Smooth muscle cell (in vitro differentiated cells): Measurements from ENCODE around the gene CENPF. TPM values are rescaled to one million over a fixed set of nuclear protein-coding genes. Genes with fewer than 3 reads are reported as not detected.

Source experiments
- DNase-seq: peaks from one replicate; lab custom pipeline; 2025; ENCODE audit not compliant: unreplicated experiment; lab: John Stamatoyannopoulos, UW
- H2AFZ ChIP-seq: fragments of 200-600 bp; sonication (generic); 2 replicates; pipeline ENCODE4 v1.6.0; 2016; ENCODE audit warnings: antibody characterized with exemption, low read depth, mild to moderate bottlenecking
- H3F3A ChIP-seq: fragments of 200-600 bp; sonication (generic); 2 replicates; pipeline ENCODE4 v1.6.0; 2017; ENCODE audit warnings: antibody characterized with exemption, low read depth
- H3K27ac ChIP-seq: fragments of 200-600 bp; sonication (generic); 2 replicates; pipeline ENCODE4 v1.5.1; 2016; ENCODE audit warnings: low read depth, mild to moderate bottlenecking
- H3K27me3 ChIP-seq: fragments of 200-600 bp; sonication (generic); 2 replicates; pipeline ENCODE4 v1.6.1; 2016; ENCODE audit warnings: low read depth, mild to moderate bottlenecking
- H3K36me3 ChIP-seq: fragments of 200-600 bp; sonication (generic); 2 replicates; pipeline ENCODE4 v1.5.1; 2016; ENCODE audit warnings: low read depth
- H3K4me1 ChIP-seq: fragments of 200-600 bp; sonication (generic); 2 replicates; pipeline ENCODE4 v1.5.1; 2016; ENCODE audit warnings: low read depth
- H3K4me2 ChIP-seq: fragments of 200-600 bp; sonication (generic); 2 replicates; pipeline ENCODE4 v1.6.0; 2016; ENCODE audit warnings: mild to moderate bottlenecking
- H3K4me3 ChIP-seq: fragments of 200-600 bp; sonication (generic); 2 replicates; pipeline ENCODE4 v1.5.1; 2016; ENCODE audit warnings: mild to moderate bottlenecking
- H3K79me2 ChIP-seq: fragments of 200-600 bp; sonication (generic); 2 replicates; pipeline ENCODE4 v1.6.0; 2016; ENCODE audit warnings: low read depth, mild to moderate bottlenecking
- H3K9ac ChIP-seq: fragments of 200-600 bp; sonication (generic); 2 replicates; pipeline ENCODE4 v1.6.0; 2016; ENCODE audit warnings: low read depth
- H3K9me3 ChIP-seq: fragments of 200-600 bp; sonication (generic); replicated peaks from 2 replicates; pipeline ENCODE4 v1.5.1; 2016; ENCODE audit warnings: low read depth
- H4K20me1 ChIP-seq: fragments of 200-600 bp; sonication (generic); 2 replicates; pipeline ENCODE4 v1.6.0; 2016; ENCODE audit warnings: low read depth
- WGBS: methylation state at CpG from one replicate; pipeline ENCODE4 v1.1.7; 2016; ENCODE audit warnings: low lambda C conversion rate; 5-methylcytosine and 5-hydroxymethylcytosine counted together
- polyA plus RNA-seq: library from polyadenylated mRNA; unstranded; fragments of >200 nt; fragmentation: Nextera tagmentation; extraction: Ambion mirVana; gene quantifications from 2 replicates; pipeline ENCODE4 v1.2.1, GENCODE V29; 2016
- total RNA-seq: library from RNA; depleted of rRNA; stranded (reverse); fragments of >200 nt; gene quantifications from 2 replicates; pipeline ENCODE4 v1.2.3, GENCODE V29; 2014
- TF ChIP-seq, protein P1 (sequence below): fragments of 200-600 bp; sonication (generic); IDR thresholded peaks from 2 replicates; pipeline ENCODE4 v1.5.1; 2017; ENCODE audit warnings: borderline replicate concordance, mild to moderate bottlenecking, antibody characterized with exemption; ENCODE audit not compliant: insufficient read depth, poor library complexity, severe bottlenecking

The CENPF gene
- total and polyA plus RNA-seq, 2 experiments from 2014 or later = 7.4 to 8.3 TPM

DNA sequence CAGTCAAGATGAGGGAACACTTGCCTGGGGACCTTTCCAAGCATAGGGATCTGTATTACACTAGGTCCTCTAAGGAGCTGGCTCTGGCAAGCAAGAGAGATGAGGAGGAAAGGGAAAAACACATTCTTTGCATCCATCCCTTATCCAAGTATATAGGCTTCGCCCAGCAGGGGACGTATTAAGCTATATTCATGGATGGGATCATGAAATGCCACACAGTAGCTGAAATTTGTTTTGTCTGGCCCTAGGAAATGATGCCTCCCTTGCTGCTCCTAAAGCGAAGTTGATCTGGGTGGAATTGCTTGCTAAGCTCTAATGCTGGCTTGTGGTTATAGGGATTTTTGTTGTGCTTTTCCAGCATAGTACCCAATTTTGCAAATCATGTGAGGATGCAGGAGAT, 32.1 kb downstream of the CENPF start:
- no peaks in the 10 kb centered on the region for H3K27me3 ChIP-seq

DNA sequence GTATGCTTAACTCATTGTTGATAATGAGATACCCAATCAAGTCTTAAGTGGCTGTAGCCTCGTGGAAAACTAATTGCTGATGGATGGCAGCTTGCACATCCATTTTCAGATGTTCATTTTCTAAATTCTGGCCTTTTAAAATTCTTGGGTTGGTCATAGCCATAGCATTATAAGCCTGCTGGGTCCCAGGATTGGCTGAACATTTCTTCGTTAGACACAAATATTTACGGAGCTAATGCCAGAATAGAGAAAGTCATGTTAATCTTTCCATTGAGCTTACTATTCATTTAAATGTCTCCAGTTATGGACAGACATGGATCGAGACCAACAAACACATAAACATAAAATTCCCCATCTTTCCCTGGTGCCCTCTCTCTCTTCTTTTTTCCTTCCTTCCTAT, 32.5 kb downstream of the CENPF start:
- Histone ChIP-seq H3K36me3 (no peaks in the 10 kb centered on the region), H3K9ac (no peak overlapping the region), H3K4me2 (no peak overlapping the region), H3K4me1 (no peaks in the 10 kb centered on the region), H3K79me2 (no peaks in the 10 kb centered on the region), H2AFZ (no peak overlapping the region), H3F3A (no peaks in the 10 kb centered on the region), H3K27me3 (no peaks in the 10 kb centered on the region), H3K9me3 (no peaks in the 10 kb centered on the region), H3K27ac (no peak overlapping the region), H4K20me1 (no peaks in the 10 kb centered on the region), H3K4me3 (no peak overlapping the region)
- TF ChIP-seq, protein P1, sequence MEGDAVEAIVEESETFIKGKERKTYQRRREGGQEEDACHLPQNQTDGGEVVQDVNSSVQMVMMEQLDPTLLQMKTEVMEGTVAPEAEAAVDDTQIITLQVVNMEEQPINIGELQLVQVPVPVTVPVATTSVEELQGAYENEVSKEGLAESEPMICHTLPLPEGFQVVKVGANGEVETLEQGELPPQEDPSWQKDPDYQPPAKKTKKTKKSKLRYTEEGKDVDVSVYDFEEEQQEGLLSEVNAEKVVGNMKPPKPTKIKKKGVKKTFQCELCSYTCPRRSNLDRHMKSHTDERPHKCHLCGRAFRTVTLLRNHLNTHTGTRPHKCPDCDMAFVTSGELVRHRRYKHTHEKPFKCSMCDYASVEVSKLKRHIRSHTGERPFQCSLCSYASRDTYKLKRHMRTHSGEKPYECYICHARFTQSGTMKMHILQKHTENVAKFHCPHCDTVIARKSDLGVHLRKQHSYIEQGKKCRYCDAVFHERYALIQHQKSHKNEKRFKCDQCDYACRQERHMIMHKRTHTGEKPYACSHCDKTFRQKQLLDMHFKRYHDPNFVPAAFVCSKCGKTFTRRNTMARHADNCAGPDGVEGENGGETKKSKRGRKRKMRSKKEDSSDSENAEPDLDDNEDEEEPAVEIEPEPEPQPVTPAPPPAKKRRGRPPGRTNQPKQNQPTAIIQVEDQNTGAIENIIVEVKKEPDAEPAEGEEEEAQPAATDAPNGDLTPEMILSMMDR = no peak
- WGBS = 94% methylated on average over 4 of the region's 4 CpGs
- DNase-seq = no peak

More for the DNA sequence above, 32.1 kb downstream of the CENPF start:
- no peaks in the 10 kb centered on the region for H3K9me3 ChIP-seq
- 88% methylated on average over 3 of the region's 3 CpGs for WGBS
- no peak overlapping the region for H2AFZ ChIP-seq
- H3K4me1 ChIP-seq = no peaks in the 10 kb centered on the region
- H3K27ac ChIP-seq = no peak overlapping the region
- H4K20me1 ChIP-seq = no peaks in the 10 kb centered on the region
- no peaks in the 10 kb centered on the region for H3F3A ChIP-seq
- no peak overlapping the region for H3K9ac ChIP-seq
- H3K4me3 ChIP-seq = no peak overlapping the region
- no peak for DNase-seq
- no peaks in the 10 kb centered on the region for H3K36me3 ChIP-seq
- TF ChIP-seq, protein P1 = no peak
- no peak overlapping the region for H3K4me2 ChIP-seq
- H3K79me2 ChIP-seq = no peaks in the 10 kb centered on the region

DNA sequence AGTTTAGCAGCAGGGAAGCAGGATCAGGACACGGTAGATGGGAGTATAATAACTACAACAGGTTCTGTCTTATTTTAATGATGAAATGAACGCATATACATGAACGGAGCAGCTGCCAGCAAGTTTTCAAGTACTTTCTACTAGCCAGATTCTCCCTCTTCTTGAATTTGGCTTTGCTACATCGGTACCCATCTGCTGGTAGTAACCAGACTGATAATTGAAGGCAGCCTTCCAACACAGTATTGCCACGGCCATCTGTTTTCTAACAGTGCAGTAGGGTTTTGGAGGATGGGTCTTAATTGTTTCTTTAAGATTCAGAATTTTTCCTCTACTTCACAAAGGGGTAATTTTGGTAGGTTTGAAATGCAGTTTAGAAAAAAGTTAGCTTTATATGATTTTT, 33.4 kb downstream of the CENPF start:
- no peak for DNase-seq
- H3K9ac ChIP-seq = no peak overlapping the region
- H3K4me3 ChIP-seq = no peak overlapping the region
- no peaks in the 10 kb centered on the region for H3F3A ChIP-seq
- no peaks in the 10 kb centered on the region for H3K4me1 ChIP-seq
- H3K4me2 ChIP-seq = no peak overlapping the region
- H2AFZ ChIP-seq = no peak overlapping the region
- no peaks in the 10 kb centered on the region for H3K27me3 ChIP-seq
- 95% methylated on average over 5 of the region's 5 CpGs for WGBS
- no peaks in the 10 kb centered on the region for H4K20me1 ChIP-seq
- H3K79me2 ChIP-seq = no peaks in the 10 kb centered on the region
- H3K36me3 ChIP-seq = no peaks in the 10 kb centered on the region
- H3K27ac ChIP-seq = no peak overlapping the region
- TF ChIP-seq, protein P1 = no peak
- H3K9me3 ChIP-seq = no peaks in the 10 kb centered on the region

DNA sequence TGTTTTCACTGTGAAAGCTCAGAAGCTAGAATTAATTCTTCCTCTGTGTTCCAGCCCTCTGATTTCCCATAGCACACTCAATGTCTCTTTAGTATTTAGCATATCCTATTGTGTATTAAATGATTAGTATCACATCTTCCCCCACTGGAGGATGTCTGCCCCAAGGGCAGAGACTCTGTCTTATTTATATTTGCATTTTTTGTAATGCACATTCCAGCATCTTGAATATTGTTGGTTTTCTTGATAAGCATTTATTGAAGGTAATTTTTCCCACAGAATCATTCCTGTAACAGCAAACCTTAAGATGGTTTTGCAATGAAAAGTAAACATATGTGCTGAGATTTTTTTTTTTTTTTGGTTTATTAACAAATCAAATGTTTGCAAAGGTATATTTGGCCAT, 34.1 kb downstream of the CENPF start:
- no peak overlapping the region for H3K27ac ChIP-seq
- H3K4me1 ChIP-seq = no peaks in the 10 kb centered on the region
- H3K4me3 ChIP-seq = no peak overlapping the region
- no peak for DNase-seq
- H4K20me1 ChIP-seq = no peaks in the 10 kb centered on the region
- no peaks in the 10 kb centered on the region for H3K9me3 ChIP-seq
- TF ChIP-seq, protein P1 = no peak
- peak overlapping the region; percentile 30 for H2AFZ ChIP-seq
- no peaks in the 10 kb centered on the region for H3K79me2 ChIP-seq
- no peak overlapping the region for H3K4me2 ChIP-seq
- no peaks in the 10 kb centered on the region for H3K36me3 ChIP-seq
- H3K9ac ChIP-seq = no peak overlapping the region
- H3K27me3 ChIP-seq = no peaks in the 10 kb centered on the region
- no peaks in the 10 kb centered on the region for H3F3A ChIP-seq
